Adrenal gland (tissue), 5 donors: ENCODE results near the gene NFATC2IP.

Source experiments
- CTCF ChIP-seq, 6 experiments: fragments of 450-650 bp in 4 of 6; fragments of 200-600 bp in 2 of 6; sonication (generic) in 1 of 6; IDR thresholded peaks; 1 replicate in 5 of 6; 2 replicates in 1 of 6; pipeline versions ENCODE4 v1.5.1 to v1.8.0; 2016 to 2021; ENCODE audit warnings: antibody characterized with exemption in 6 of 6, mild to moderate bottlenecking in 2 of 6, moderate library complexity in 1 of 6
- POLR2A ChIP-seq, 2 donors: fragments of 450-650 bp; IDR thresholded peaks; one replicate each; pipeline ENCODE4 v1.6.1; 2017; ENCODE audit warnings: antibody characterized with exemption in 2 of 2, mild to moderate bottlenecking in 2 of 2, moderate library complexity in 1 of 2
- donor health status: DM: no; HTN: no; CAD: no.

GRCh38 chr16:28936784-28937155 lies 14.0 kb upstream of the NFATC2IP start:
- TF ChIP-seq CTCF (IDR thresholded peaks at IDR 0.05) (no peak), POLR2A (IDR thresholded peaks at IDR 0.05) (no peak)
